Activated CD4-positive, alpha-beta T cell treated with anti-CD3 and anti-CD28 coated beads, Interleukin-2, amount 10 ng/mL, durations not matched to agents 24 days and 14 days (primary cell): ENCODE measurements around the gene CCDC57. TPM values are rescaled to one million over a fixed set of nuclear protein-coding genes. Genes with fewer than 3 reads are reported as not detected.
A peak's percentile ranks its signal among the peaks of the same experiment; 100 is the strongest.

Source experiments
- DNase-seq: peaks from one replicate; pipeline ENCODE4 v3.0.0; 2022
- H3K27ac Mint-ChIP-seq: one replicate; pipeline ENCODE4 v1.8.0; 2022; ENCODE audit warnings: mild to moderate bottlenecking, mixed read lengths
- H3K27me3 Mint-ChIP-seq: one replicate; pipeline ENCODE4 v1.8.0; 2022; ENCODE audit warnings: mixed read lengths
- H3K36me3 Mint-ChIP-seq: one replicate; pipeline ENCODE4 v1.8.0; 2022; ENCODE audit warnings: low read depth, mild to moderate bottlenecking, mixed read lengths
- H3K4me1 Mint-ChIP-seq: one replicate; pipeline ENCODE4 v1.8.0; 2021; ENCODE audit warnings: mixed read lengths
- H3K4me3 Mint-ChIP-seq: one replicate; pipeline ENCODE4 v1.8.0; 2022; ENCODE audit warnings: mild to moderate bottlenecking, moderate library complexity, mixed read lengths
- H3K9me3 Mint-ChIP-seq: one replicate; pipeline ENCODE4 v1.8.0; 2021; ENCODE audit warnings: mixed read lengths
- intact Hi-C: fragments of 100-400 bp; cut with micrococcal nuclease; formaldehyde crosslinking; loops from one replicate; pipeline ENCODE4 v1.15.1; 2023
- total RNA-seq: library from RNA; stranded (reverse); gene quantifications from 2 replicates; pipeline ENCODE4 v1.2.3, GENCODE V29; 2022

The CCDC57 gene
- total RNA-seq, 1 donor from 2014 or later = 58.4 TPM

- H3K27me3 Mint-ChIP-seq = no peaks in the 10 kb centered on the region
- peaks cover 29% of the 10 kb centered on the region for H3K4me1 Mint-ChIP-seq
- H3K27ac Mint-ChIP-seq = no peak overlapping the region
- no peak overlapping the region for H3K4me3 Mint-ChIP-seq
- intact Hi-C loops = no loop called here
- H3K9me3 Mint-ChIP-seq = no peaks in the 10 kb centered on the region
- peaks cover 53% of the 10 kb centered on the region for H3K36me3 Mint-ChIP-seq
- DNase-seq = no peak
These were observed 30.5 kb upstream of the CCDC57 start for GRCh38 chr17:82242977-82243647.

- peaks cover 29% of the 10 kb centered on the region for H3K4me1 Mint-ChIP-seq
- H3K27ac Mint-ChIP-seq = peak overlapping the region; percentile 11
- intact Hi-C loops = no loop called here
- no peak for DNase-seq
- H3K27me3 Mint-ChIP-seq = no peaks in the 10 kb centered on the region
- no peaks in the 10 kb centered on the region for H3K9me3 Mint-ChIP-seq
- H3K4me3 Mint-ChIP-seq = no peak overlapping the region
- peaks cover 50% of the 10 kb centered on the region for H3K36me3 Mint-ChIP-seq
These were observed 30.0 kb upstream of the CCDC57 start for GRCh38 chr17:82242698-82242976.

GRCh38 chr17:82241926-82242697, 29.5 kb upstream of the CCDC57 start:
- H3K9me3 Mint-ChIP-seq = no peaks in the 10 kb centered on the region
- no peak for DNase-seq
- peaks cover 29% of the 10 kb centered on the region for H3K4me1 Mint-ChIP-seq
- intact Hi-C loops = no loop called here
- H3K4me3 Mint-ChIP-seq = no peak overlapping the region
- peaks cover 51% of the 10 kb centered on the region for H3K36me3 Mint-ChIP-seq
- H3K27ac Mint-ChIP-seq = peak overlapping the region; percentile 77
- no peaks in the 10 kb centered on the region for H3K27me3 Mint-ChIP-seq

GRCh38 chr17:82241183-82241925, 28.7 kb upstream of the CCDC57 start:
- peaks cover 27% of the 10 kb centered on the region for H3K4me1 Mint-ChIP-seq
- no peaks in the 10 kb centered on the region for H3K27me3 Mint-ChIP-seq
- peaks cover 49% of the 10 kb centered on the region for H3K36me3 Mint-ChIP-seq
- H3K9me3 Mint-ChIP-seq = no peaks in the 10 kb centered on the region
- H3K4me3 Mint-ChIP-seq = peak overlapping the region; percentile 23
- peak overlapping the region; percentile 77 for H3K27ac Mint-ChIP-seq
- intact Hi-C loops = no loop called here
- peak; percentile 65 for DNase-seq

- H3K36me3 Mint-ChIP-seq = peaks cover 48% of the 10 kb centered on the region
- DNase-seq = no peak
- peak overlapping the region; percentile 87 for H3K27ac Mint-ChIP-seq
- H3K9me3 Mint-ChIP-seq = no peaks in the 10 kb centered on the region
- intact Hi-C loops = no loop called here
- no peaks in the 10 kb centered on the region for H3K27me3 Mint-ChIP-seq
- peak overlapping the region; percentile 23 for H3K4me3 Mint-ChIP-seq
- H3K4me1 Mint-ChIP-seq = peaks cover 33% of the 10 kb centered on the region
These were observed 28.0 kb upstream of the CCDC57 start for GRCh38 chr17:82240506-82241182.

GRCh38 chr17:82239926-82240505, 27.4 kb upstream of the CCDC57 start:
- Mint-ChIP-seq H3K27me3 (no peaks in the 10 kb centered on the region), H3K9me3 (no peaks in the 10 kb centered on the region), H3K4me1 (peaks cover 34% of the 10 kb centered on the region), H3K4me3 (no peak overlapping the region), H3K27ac (peak overlapping the region; percentile 87), H3K36me3 (peaks cover 44% of the 10 kb centered on the region)
- intact Hi-C loops = loop anchor here (5.0 to 10.0 kb wide), 3 partner anchors 32 to 215 kb away; partner anchors contain the start of genes CSNK1D, CYBC1, HEXD and NARF
- DNase-seq = no peak

GRCh38 chr17:82239401-82239925, 26.8 kb upstream of the CCDC57 start:
- H3K4me3 Mint-ChIP-seq = no peak overlapping the region
- peaks cover 34% of the 10 kb centered on the region for H3K4me1 Mint-ChIP-seq
- intact Hi-C loops = loop anchor here (5.0 to 10.0 kb wide), 3 partner anchors 33 to 215 kb away; partner anchors contain the start of genes CSNK1D, CYBC1, HEXD and NARF
- H3K27me3 Mint-ChIP-seq = no peaks in the 10 kb centered on the region
- no peak for DNase-seq
- peak overlapping the region; percentile 29 for H3K27ac Mint-ChIP-seq
- H3K9me3 Mint-ChIP-seq = no peaks in the 10 kb centered on the region
- H3K36me3 Mint-ChIP-seq = peaks cover 41% of the 10 kb centered on the region

GRCh38 chr17:82238472-82239201, 26.0 kb upstream of the CCDC57 start:
- peak; percentile 93 for DNase-seq
- Mint-ChIP-seq H3K27me3 (no peaks in the 10 kb centered on the region), H3K36me3 (peaks cover 33% of the 10 kb centered on the region), H3K27ac (peak overlapping the region; percentile 86), H3K4me3 (peak overlapping the region; percentile 76), H3K4me1 (peaks cover 29% of the 10 kb centered on the region), H3K9me3 (no peaks in the 10 kb centered on the region)
- intact Hi-C loops = loop anchor here (5.0 to 10.0 kb wide), 3 partner anchors 34 to 216 kb away; partner anchors contain the start of genes CSNK1D, CYBC1, HEXD and NARF

- Mint-ChIP-seq H3K36me3 (peaks cover 33% of the 10 kb centered on the region), H3K27ac (peak overlapping the region; percentile 62), H3K27me3 (no peaks in the 10 kb centered on the region), H3K4me1 (peaks cover 32% of the 10 kb centered on the region), H3K4me3 (peak overlapping the region; percentile 76), H3K9me3 (no peaks in the 10 kb centered on the region)
- DNase-seq = no peak
- intact Hi-C loops = loop anchor here (5.0 to 10.0 kb wide), 3 partner anchors 34 to 217 kb away; partner anchors contain the start of genes CSNK1D, CYBC1, HEXD and NARF
These were observed 25.3 kb upstream of the CCDC57 start for GRCh38 chr17:82237746-82238471.

GRCh38 chr17:82237083-82237745, 24.6 kb upstream of the CCDC57 start:
- Mint-ChIP-seq H3K27me3 (no peaks in the 10 kb centered on the region), H3K9me3 (no peaks in the 10 kb centered on the region), H3K27ac (peak overlapping the region; percentile 11), H3K4me3 (peak overlapping the region; percentile 45), H3K4me1 (peaks cover 32% of the 10 kb centered on the region), H3K36me3 (peaks cover 28% of the 10 kb centered on the region)
- peak; percentile 62 for DNase-seq
- intact Hi-C loops = loop anchor here (5.0 to 10.0 kb wide), 3 partner anchors 35 to 218 kb away; partner anchors contain the start of genes CSNK1D, CYBC1, HEXD and NARF

- peaks cover 28% of the 10 kb centered on the region for H3K4me1 Mint-ChIP-seq
- no peaks in the 10 kb centered on the region for H3K27me3 Mint-ChIP-seq
- H3K9me3 Mint-ChIP-seq = no peaks in the 10 kb centered on the region
- peak; percentile 91 for DNase-seq
- H3K4me3 Mint-ChIP-seq = peak overlapping the region; percentile 35
- intact Hi-C loops = loop anchor here (1.0 to 10.0 kb wide), 4 partner anchors 36 to 218 kb away; partner anchors contain the start of genes CD7, CSNK1D, CYBC1 and HEXD
- H3K27ac Mint-ChIP-seq = no peak overlapping the region
- H3K36me3 Mint-ChIP-seq = peaks cover 26% of the 10 kb centered on the region
These were observed 23.7 kb upstream of the CCDC57 start for GRCh38 chr17:82236142-82236971.
